HG03558 (cell line): ENCODE measurements around the gene TENT5C.

Experiments
- ATAC-seq: cut with Tn5 transposase; IDR thresholded peaks from one replicate; pipeline ENCODE4 v1.9.1; 2021; ENCODE audit warnings: moderate number of reproducible peaks; ENCODE audit not compliant: unreplicated experiment; ENCODE audit errors: extremely low read depth

TENT5C gene

GRCh38 chr1:117652421-117652820 is 46.6 kb downstream of the TENT5C start:
- ATAC-seq: no peak

GRCh38 chr1:117653195-117653594 is 47.3 kb downstream of the TENT5C start:
- ATAC-seq: no peak

- peak; percentile 8 for ATAC-seq
Observed at GRCh38 chr1:117653732-117654492, 48.1 kb downstream of the TENT5C start.

GRCh38 chr1:117654493-117655219 is 48.8 kb downstream of the TENT5C start:
- peak; percentile 70 for ATAC-seq

GRCh38 chr1:117655220-117655577 is 49.4 kb downstream of the TENT5C start:
- no peak for ATAC-seq

- ATAC-seq: peak; percentile 22
Observed at GRCh38 chr1:117656202-117656641, 50.4 kb downstream of the TENT5C start.

GRCh38 chr1:117657031-117657430 is 51.2 kb downstream of the TENT5C start:
- no peak for ATAC-seq

- no peak for ATAC-seq
Observed at GRCh38 chr1:117657949-117658660, 52.3 kb downstream of the TENT5C start.

- no peak for ATAC-seq
Observed at GRCh38 chr1:117658676-117659075, 52.8 kb downstream of the TENT5C start.

GRCh38 chr1:117659550-117660270 is 53.9 kb downstream of the TENT5C start:
- no peak for ATAC-seq

GRCh38 chr1:117660271-117660965 is 54.6 kb downstream of the TENT5C start:
- ATAC-seq: no peak

- no peak for ATAC-seq
Observed at GRCh38 chr1:117661027-117661426, 55.2 kb downstream of the TENT5C start.

GRCh38 chr1:117662667-117663066 is 56.8 kb downstream of the TENT5C start:
- no peak for ATAC-seq

GRCh38 chr1:117663156-117663902 is 57.5 kb downstream of the TENT5C start:
- no peak for ATAC-seq

- ATAC-seq: peak; percentile 98
Observed at GRCh38 chr1:117664314-117664713, 58.5 kb downstream of the TENT5C start.

- no peak for ATAC-seq
Observed at GRCh38 chr1:117665556-117666270, 59.9 kb downstream of the TENT5C start.

GRCh38 chr1:117669572-117669971 is 63.7 kb downstream of the TENT5C start:
- no peak for ATAC-seq

GRCh38 chr1:117670976-117671780 is 65.3 kb downstream of the TENT5C start:
- ATAC-seq: no peak
